PC-9 (cell line): ENCODE data around the gene MAP3K5. TPM values are rescaled to one million over a fixed set of nuclear protein-coding genes. Genes with fewer than 3 reads are reported as not detected.

Source experiments
- BruUV-seq: library from RNA; stranded (reverse); fragments of 400-500 nt; replicated peaks from 2 replicates; lab custom pipeline; 2021; lab: Mats Ljungman, UMichigan
- CTCF ChIA-PET: fragments of 300-600 bp; sonication (Branson Sonifier 250); formaldehyde crosslinking; loops from one replicate; lab custom pipeline; 2022; ENCODE audit warnings: antibody characterized with exemption; lab: Charles Lee
- POLR2A ChIA-PET: fragments of 300-600 bp; sonication (Branson Sonifier 250); formaldehyde crosslinking; loops from one replicate; lab custom pipeline; 2022; ENCODE audit warnings: antibody characterized with exemption; ENCODE audit not compliant: unreplicated experiment; lab: Charles Lee
- DNase-seq, 2 experiments: peaks; one replicate each; pipeline versions ENCODE4 v3.0.0 to v3.0.0-alpha.2; 2015 to 2022; ENCODE audit warnings: mixed read lengths in 1 of 2
- H2AFZ ChIP-seq: fragments of 200-600 bp; sonication (generic); 2 replicates; pipeline ENCODE4 v1.8.1; 2017; ENCODE audit warnings: antibody characterized with exemption
- H3F3A ChIP-seq: fragments of 200-600 bp; sonication (generic); 2 replicates; pipeline ENCODE4 v1.8.1; 2017; ENCODE audit warnings: antibody characterized with exemption, mild to moderate bottlenecking, low read depth; ENCODE audit not compliant: insufficient read depth
- H3K27ac ChIP-seq: fragments of 200-600 bp; sonication (generic); 2 replicates; pipeline ENCODE4 v1.6.1; 2016; ENCODE audit warnings: mixed run types
- H3K27me3 ChIP-seq: fragments of 200-600 bp; sonication (generic); 2 replicates; pipeline ENCODE4 v1.6.1; 2016; ENCODE audit warnings: low read depth, mixed run types; ENCODE audit not compliant: insufficient read depth
- H3K36me3 ChIP-seq: fragments of 200-600 bp; sonication (generic); 2 replicates; pipeline ENCODE4 v1.6.1; 2016; ENCODE audit warnings: low read depth, mixed run types
- H3K4me1 ChIP-seq: fragments of 200-600 bp; sonication (generic); replicated peaks from 2 replicates; pipeline ENCODE4 v1.6.1; 2016; ENCODE audit warnings: mixed run types; ENCODE audit not compliant: insufficient read depth
- H3K4me2 ChIP-seq: fragments of 200-600 bp; sonication (generic); 2 replicates; pipeline ENCODE4 v1.6.1; 2017; ENCODE audit warnings: mixed run types
- H3K4me3 ChIP-seq: fragments of 200-600 bp; sonication (generic); 2 replicates; pipeline ENCODE4 v1.6.1; 2016; ENCODE audit warnings: mixed run types
- H3K79me2 ChIP-seq: fragments of 200-600 bp; sonication (generic); 2 replicates; pipeline ENCODE4 v1.6.1; 2017; ENCODE audit warnings: low read depth, mixed run types
- H3K9me2 ChIP-seq: fragments of 200-600 bp; sonication (generic); 2 replicates; pipeline ENCODE4 v1.8.1; 2017; ENCODE audit warnings: mild to moderate bottlenecking; ENCODE audit not compliant: insufficient read depth
- H3K9me3 ChIP-seq: fragments of 200-600 bp; sonication (generic); 2 replicates; pipeline ENCODE4 v1.8.1; 2016; ENCODE audit warnings: low read depth; ENCODE audit not compliant: insufficient read depth
- H4K20me1 ChIP-seq: fragments of 200-600 bp; sonication (generic); 2 replicates; pipeline ENCODE4 v1.8.1; 2017; ENCODE audit not compliant: insufficient read depth
- CTCF ChIP-seq: fragments of 200-600 bp; sonication (generic); conservative IDR thresholded peaks from 2 replicates; pipeline ENCODE4 v1.6.1; 2017; ENCODE audit warnings: mixed run types, antibody characterized with exemption, mild to moderate bottlenecking, moderate library complexity
- EZH2 ChIP-seq: fragments of 200-600 bp; sonication (generic); IDR thresholded peaks from 2 replicates; pipeline ENCODE4 v1.8.0; 2017; ENCODE audit warnings: antibody characterized with exemption, low read depth
- intact Hi-C: fragments of 100-400 bp; cut with micrococcal nuclease; formaldehyde crosslinking; loops from one replicate; pipeline ENCODE4 v1.10.0; 2022; ENCODE audit not compliant: unreplicated experiment
- total RNA-seq: library from RNA; stranded (reverse); gene quantifications from 2 replicates; pipeline ENCODE4 v1.2.3, GENCODE V29; 2021

MAP3K5 gene
- total RNA-seq, 1 experiment from 2014 or later, result 10.9 TPM

- H3K4me2 ChIP-seq, result no peak overlapping the region
- H3K27ac ChIP-seq, result no peak overlapping the region
- no peak overlapping the region for H2AFZ ChIP-seq
- H3K36me3 ChIP-seq, result 0 out of 2 replicates have a peak, but pooled peaks cover 4% of the 10 kb centered on the region
- H3K4me1 ChIP-seq, result no peaks in the 10 kb centered on the region
- intact Hi-C loops, result no loop called here
- no peaks in the 10 kb centered on the region for H3K9me3 ChIP-seq
- peaks cover 68% of the 10 kb centered on the region for H3K79me2 ChIP-seq
- POLR2A ChIA-PET, result no interaction called here
- H3K9me2 ChIP-seq, result 0 out of 2 replicates have a peak, but pooled peaks cover 3% of the 10 kb centered on the region
- H3K4me3 ChIP-seq, result no peak overlapping the region
- CTCF ChIA-PET, result interaction anchor here (0.7 kb wide), 1 partner anchor 230 kb away, joined by 3 read pairs; no protein-coding TSS in a partner anchor
- no TSS peak for BruUV-seq
- DNase-seq, result no peak
- TF ChIP-seq EZH2 (no peak), CTCF (no peak)
- no peaks in the 10 kb centered on the region for H3K27me3 ChIP-seq
- no peaks in the 10 kb centered on the region for H3F3A ChIP-seq
- peaks cover 42% of the 10 kb centered on the region; the same call in 1 of the 2 replicates for H4K20me1 ChIP-seq
Observed at GRCh38 chr6:136535880-136536650, 256.2 kb downstream of the MAP3K5 start.

- Histone ChIP-seq H3K79me2 (peaks cover 68% of the 10 kb centered on the region), H3K9me2 (0 out of 2 replicates have a peak, but pooled peaks cover 3% of the 10 kb centered on the region)
- CTCF ChIA-PET, result interaction anchor here (0.6 to 0.7 kb wide), 3 partner anchors 183 to 330 kb away, joined by 3 to 6 read pairs (median 5); no protein-coding TSS in a partner anchor
Observed at GRCh38 chr6:136535017-136535765, 257.1 kb downstream of the MAP3K5 start.

More at GRCh38 chr6:136535017-136535765, 257.1 kb downstream of the MAP3K5 start:
- Histone ChIP-seq H3K4me2 (no peak overlapping the region), H3K27me3 (no peaks in the 10 kb centered on the region), H3K9me3 (no peaks in the 10 kb centered on the region), H3K36me3 (0 out of 2 replicates have a peak, but pooled peaks cover 4% of the 10 kb centered on the region), H3K4me1 (no peaks in the 10 kb centered on the region), H3F3A (no peaks in the 10 kb centered on the region), H3K4me3 (no peak overlapping the region), H2AFZ (no peak overlapping the region), H4K20me1 (peaks cover 40% of the 10 kb centered on the region; the same call in 1 of the 2 replicates), H3K27ac (no peak overlapping the region)
- DNase-seq, result no peak
- POLR2A ChIA-PET, result no interaction called here
- TF ChIP-seq EZH2 (no peak), CTCF (no peak)
- intact Hi-C loops, result no loop called here
- no TSS peak for BruUV-seq
